Measurements from ENCODE around the gene NLRC5. TPM values are rescaled to one million over a fixed set of nuclear protein-coding genes. Genes with fewer than 3 reads are reported as not detected.

Gene NLRC5
- total RNA-seq, 2 donors from 2014 or later = 0.64 to 0.97 TPM

- Mint-ChIP-seq H3K36me3 (ENCODE audit: low read depth) (no peaks in the 10 kb centered on the region), H3K4me1 (peaks cover 8% of the 10 kb centered on the region), H3K27me3 (ENCODE audit: insufficient read depth) (no peaks in the 10 kb centered on the region), H3K27ac (no peak overlapping the region), H3K9me3 (no peaks in the 10 kb centered on the region), H3K4me3 (no peak overlapping the region)
- H3K4me1 ChIP-seq (ENCODE audit: control insufficient read depth, insufficient read depth, low read length) = no peaks in the 10 kb centered on the region
- H3K9me3 ChIP-seq (ENCODE audit: control insufficient read depth, low read length) = no peaks in the 10 kb centered on the region
- H3K4me3 ChIP-seq (ENCODE audit: low read length) = no peak overlapping the region
- TF ChIP-seq CTCF (conservative IDR thresholded peaks at IDR 0.05) = no peak
- no peaks in the 10 kb centered on the region for H3K27me3 ChIP-seq (ENCODE audit: control insufficient read depth, insufficient read depth, low read length, poor library complexity, severe bottlenecking)
- H3K9ac ChIP-seq (ENCODE audit: extremely low read depth, low read length, poor library complexity, severe bottlenecking) = no peak overlapping the region
- peaks cover 6% of the 10 kb centered on the region for H3K36me3 ChIP-seq (ENCODE audit: control insufficient read depth, insufficient read depth, low read length)
- DNase-seq = no peak
- WGBS, 2 experiments (ENCODE audit: insufficient coverage in 1 of 2, insufficient read length in 1 of 2) = 87 to 88% methylated on average over 5 to 10 of the region's 10 CpGs
- H3K27ac ChIP-seq (ENCODE audit: low read depth, low read length) = no peak overlapping the region
These were observed 123.2 kb downstream of the NLRC5 start for GRCh38 chr16:57112403-57113041.

GRCh38 chr16:57113042-57113453, 123.7 kb downstream of the NLRC5 start:
- TF ChIP-seq CTCF (conservative IDR thresholded peaks at IDR 0.05) = no peak
- WGBS, 2 experiments (ENCODE audit: insufficient coverage in 1 of 2, insufficient read length in 1 of 2) = 92 to 94% methylated on average over 13 to 14 of the region's 14 CpGs
- no peak for DNase-seq
- H3K4me1 ChIP-seq (ENCODE audit: control insufficient read depth, insufficient read depth, low read length) = no peaks in the 10 kb centered on the region
- peaks cover 6% of the 10 kb centered on the region for H3K36me3 ChIP-seq (ENCODE audit: control insufficient read depth, insufficient read depth, low read length)
- no peak overlapping the region for H3K9ac ChIP-seq (ENCODE audit: extremely low read depth, low read length, poor library complexity, severe bottlenecking)
- H3K4me1 Mint-ChIP-seq = peaks cover 8% of the 10 kb centered on the region
- no peak overlapping the region for H3K27ac ChIP-seq (ENCODE audit: low read depth, low read length)
- H3K9me3 ChIP-seq (ENCODE audit: control insufficient read depth, low read length) = no peaks in the 10 kb centered on the region
- no peak overlapping the region for H3K4me3 Mint-ChIP-seq
- no peaks in the 10 kb centered on the region for H3K27me3 ChIP-seq (ENCODE audit: control insufficient read depth, insufficient read depth, low read length, poor library complexity, severe bottlenecking)
- no peaks in the 10 kb centered on the region for H3K9me3 Mint-ChIP-seq
- no peak overlapping the region for H3K27ac Mint-ChIP-seq
- no peaks in the 10 kb centered on the region for H3K27me3 Mint-ChIP-seq (ENCODE audit: insufficient read depth)
- peaks cover 2% of the 10 kb centered on the region for H3K36me3 Mint-ChIP-seq (ENCODE audit: low read depth)
- no peak overlapping the region for H3K4me3 ChIP-seq (ENCODE audit: low read length)

GRCh38 chr16:57113664-57114063, 124.3 kb downstream of the NLRC5 start:
- TF ChIP-seq CTCF (conservative IDR thresholded peaks at IDR 0.05) = no peak
- Mint-ChIP-seq H3K4me1 (peaks cover 8% of the 10 kb centered on the region), H3K27ac (no peak overlapping the region), H3K27me3 (ENCODE audit: insufficient read depth) (no peaks in the 10 kb centered on the region), H3K4me3 (no peak overlapping the region), H3K9me3 (no peaks in the 10 kb centered on the region), H3K36me3 (ENCODE audit: low read depth) (peaks cover 2% of the 10 kb centered on the region)
- Histone ChIP-seq H3K27ac (ENCODE audit: low read depth, low read length) (no peak overlapping the region), H3K9ac (ENCODE audit: extremely low read depth, low read length, poor library complexity, severe bottlenecking) (no peak overlapping the region), H3K4me1 (ENCODE audit: control insufficient read depth, insufficient read depth, low read length) (no peaks in the 10 kb centered on the region), H3K27me3 (ENCODE audit: control insufficient read depth, insufficient read depth, low read length, poor library complexity, severe bottlenecking) (no peaks in the 10 kb centered on the region), H3K9me3 (ENCODE audit: control insufficient read depth, low read length) (no peaks in the 10 kb centered on the region), H3K4me3 (ENCODE audit: low read length) (no peak overlapping the region), H3K36me3 (ENCODE audit: control insufficient read depth, insufficient read depth, low read length) (peaks cover 6% of the 10 kb centered on the region)
- no peak for DNase-seq
- 93 to 100% methylated on average over 4 to 5 of the region's 5 CpGs for WGBS, 2 experiments (ENCODE audit: insufficient coverage in 1 of 2, insufficient read length in 1 of 2)

All from endodermal cell (in vitro differentiated cells).